HG03139 (cell line): ENCODE measurements around the gene CXCR5.

ENCODE experiments used
- ATAC-seq: cut with Tn5 transposase; IDR thresholded peaks from one replicate; pipeline ENCODE4 v1.9.1; 2021; ENCODE audit not compliant: unreplicated experiment

CXCR5 gene

GRCh38 chr11:118897721-118898310 lies 14.1 kb downstream of the CXCR5 start:
- no peak for ATAC-seq

GRCh38 chr11:118898400-118899295 lies 15.0 kb downstream of the CXCR5 start:
- ATAC-seq: no peak

- ATAC-seq: no peak
Measured at GRCh38 chr11:118899296-118899688, 15.6 kb downstream of the CXCR5 start.

- ATAC-seq: no peak
Measured at GRCh38 chr11:118899706-118900360, 16.1 kb downstream of the CXCR5 start.

GRCh38 chr11:118900535-118901384 lies 17.1 kb downstream of the CXCR5 start:
- ATAC-seq: no peak

- no peak for ATAC-seq
Measured at GRCh38 chr11:118901494-118902335, 18.0 kb downstream of the CXCR5 start.

- ATAC-seq: no peak
Measured at GRCh38 chr11:118902336-118903203, 18.9 kb downstream of the CXCR5 start.

GRCh38 chr11:118903204-118904015 lies 19.7 kb downstream of the CXCR5 start:
- ATAC-seq: no peak

GRCh38 chr11:118907051-118908042 lies 23.7 kb downstream of the CXCR5 start:
- ATAC-seq: peak; percentile 58

- ATAC-seq: no peak
Measured at GRCh38 chr11:118908264-118908663, 24.6 kb downstream of the CXCR5 start.

GRCh38 chr11:118908901-118909618 lies 25.4 kb downstream of the CXCR5 start:
- ATAC-seq: no peak

- no peak for ATAC-seq
Measured at GRCh38 chr11:118909619-118910308, 26.1 kb downstream of the CXCR5 start.

- ATAC-seq: no peak
Measured at GRCh38 chr11:118910309-118911112, 26.8 kb downstream of the CXCR5 start.

- ATAC-seq: no peak
Measured at GRCh38 chr11:118911113-118911879, 27.6 kb downstream of the CXCR5 start.
